Panc1 (cell line): Measurements from ENCODE around the gene PRKACA. TPM values are rescaled to one million over a fixed set of nuclear protein-coding genes. Genes with fewer than 3 reads are reported as not detected.

Experiments used
- ATAC-seq: fragments of 200-7000 bp; cut with Tn5 transposase; 2 replicates; pipeline ENCODE4 v1.9.1; 2020; ENCODE audit warnings: mild to moderate bottlenecking, moderate library complexity
- BruUV-seq: library from RNA; stranded (reverse); fragments of 400-500 nt; replicated peaks from 2 replicates; lab custom pipeline; 2021; lab: Mats Ljungman, UMichigan
- CTCF ChIA-PET: fragments of 300-600 bp; sonication (Branson Sonifier 250); formaldehyde crosslinking; loops from one replicate; lab custom pipeline; 2022; ENCODE audit warnings: antibody characterized with exemption; lab: Charles Lee
- POLR2A ChIA-PET: fragments of 300-600 bp; sonication (Branson Sonifier 250); formaldehyde crosslinking; loops from one replicate; lab custom pipeline; 2022; ENCODE audit warnings: antibody characterized with exemption; lab: Charles Lee
- DNase-seq: peaks from one replicate; pipeline ENCODE4 v3.0.0-alpha.2; 2010; ENCODE audit warnings: low read depth, low spot score
- H3K27ac ChIP-seq: 2 replicates; pipeline ENCODE4 v1.5.1; 2011; ENCODE audit warnings: mild to moderate bottlenecking, low read length, inconsistent platforms
- H3K27me3 ChIP-seq: fragments of 200-500 bp; sonication (Bioruptor generic); 2 replicates; pipeline ENCODE4 v1.6.0; 2014; ENCODE audit warnings: low read length, inconsistent platforms; ENCODE audit not compliant: control insufficient read depth, insufficient read depth
- H3K36me3 ChIP-seq: fragments of 200-500 bp; sonication (Bioruptor generic); 2 replicates; pipeline ENCODE4 v1.5.1; 2014; ENCODE audit warnings: inconsistent platforms, mild to moderate bottlenecking, low read length, moderate library complexity; ENCODE audit not compliant: control insufficient read depth, insufficient read depth
- H3K4me1 ChIP-seq: 2 replicates; pipeline ENCODE4 v1.5.1; 2011; ENCODE audit warnings: inconsistent platforms, mild to moderate bottlenecking, low read length, moderate library complexity; ENCODE audit not compliant: control insufficient read depth, insufficient read depth
- H3K4me3 ChIP-seq, 2 experiments: 2 replicates each; pipeline ENCODE4 v1.5.1; 2011 to 2012; ENCODE audit warnings: low read depth in 2 of 2, low read length in 2 of 2, mild to moderate bottlenecking in 2 of 2, inconsistent platforms in 1 of 2, moderate library complexity in 1 of 2
- H3K9me3 ChIP-seq: fragments of 200-500 bp; sonication (Bioruptor generic); 2 replicates; pipeline ENCODE4 v1.5.1; 2014; ENCODE audit warnings: low read depth, mild to moderate bottlenecking, inconsistent platforms, low read length, moderate library complexity; ENCODE audit not compliant: control insufficient read depth, insufficient read depth
- CTCF ChIP-seq: fragments of 450-650 bp; IDR thresholded peaks from 2 replicates; pipeline ENCODE4 v1.5.1; 2017; ENCODE audit warnings: mild to moderate bottlenecking
- POLR2AphosphoS5 ChIP-seq: IDR thresholded peaks from 2 replicates; pipeline ENCODE4 v1.6.1; 2012; ENCODE audit warnings: mild to moderate bottlenecking, low read depth, low read length, moderate library complexity
- REST ChIP-seq, 2 experiments: IDR thresholded peaks; 2 replicates each; pipeline ENCODE4 v1.6.1; 2011 to 2012; ENCODE audit warnings: low read depth in 2 of 2, control low read depth in 1 of 2, low read length in 1 of 2, mild to moderate bottlenecking in 1 of 2, moderate library complexity in 1 of 2; ENCODE audit not compliant: insufficient read depth in 1 of 2
- SIN3A ChIP-seq: IDR thresholded peaks from 2 replicates; pipeline ENCODE4 v1.6.1; 2012; ENCODE audit warnings: low read depth, mild to moderate bottlenecking, low read length, moderate library complexity, borderline replicate concordance; ENCODE audit not compliant: insufficient read depth
- TCF7L2 ChIP-seq: IDR thresholded peaks from 2 replicates; pipeline ENCODE4 v1.6.1; 2011; ENCODE audit warnings: mild to moderate bottlenecking, low read depth, low read length, inconsistent platforms
- in situ Hi-C: cut with HindIII; loops from 2 replicates; pipeline ENCODE4 v1.10.0; 2016; ENCODE audit warnings: low sequenced_read_pairs, low pct_unique_long_range_greater_than_20kb
- intact Hi-C: fragments of 100-400 bp; cut with micrococcal nuclease; formaldehyde crosslinking; loops from one replicate; pipeline ENCODE4 v1.10.0; 2022; ENCODE audit not compliant: unreplicated experiment
- total RNA-seq: library from RNA; stranded (reverse); gene quantifications from one replicate; pipeline ENCODE4 v1.2.1, GENCODE V29; 2021; ENCODE audit not compliant: unreplicated experiment

Gene PRKACA
- total RNA-seq, 1 experiment from 2014 or later, result 70.8 TPM

GRCh38 chr19:14070268-14071050, 47.1 kb downstream of the PRKACA start:
- no peaks in the 10 kb centered on the region for H3K4me1 ChIP-seq
- ChIA-PET POLR2A (interaction anchor here (0.6 kb wide), 1 partner anchor 61 kb away, joined by 5 read pairs; no protein-coding TSS in a partner anchor), CTCF (interaction anchor here (0.6 kb wide), 1 partner anchor 10 kb away, joined by 3 read pairs; no protein-coding TSS in a partner anchor)
- in situ Hi-C loops, result no loop called here
- intact Hi-C loops, result no loop called here
- no peaks in the 10 kb centered on the region for H3K9me3 ChIP-seq
- DNase-seq, result no peak
- H3K36me3 ChIP-seq, result no peaks in the 10 kb centered on the region; the same call in 1 of the 2 replicates
- no peak overlapping the region for H3K27ac ChIP-seq
- TF ChIP-seq POLR2AphosphoS5, result no peak
- no peak for TF ChIP-seq TCF7L2
- no peak for TF ChIP-seq CTCF
- no peak for TF ChIP-seq REST (IDR thresholded peaks at IDR 0.05; ENCODE audit: insufficient read depth in 1 of 2, low read depth in 2 of 2, low read length in 1 of 2)
- no peak for TF ChIP-seq SIN3A
- ATAC-seq, result no peak
- no peaks in the 10 kb centered on the region for H3K27me3 ChIP-seq
- no peak overlapping the region for H3K4me3 ChIP-seq
- no TSS peak for BruUV-seq

- intact Hi-C loops (no loop called here), in situ Hi-C loops (no loop called here)
- POLR2A ChIA-PET, result no interaction called here
- H3K27ac ChIP-seq, result no peak overlapping the region
- no TSS peak for BruUV-seq
- ATAC-seq (no peak), DNase-seq (no peak)
- H3K9me3 ChIP-seq, result no peaks in the 10 kb centered on the region
- no peaks in the 10 kb centered on the region for H3K4me1 ChIP-seq
- H3K4me3 ChIP-seq, result no peak overlapping the region
- TF ChIP-seq SIN3A, result no peak
- no peak for TF ChIP-seq TCF7L2
- no peak for TF ChIP-seq REST (IDR thresholded peaks at IDR 0.05; ENCODE audit: insufficient read depth in 1 of 2, low read depth in 2 of 2, low read length in 1 of 2)
- TF ChIP-seq CTCF, result no peak
- no peak for TF ChIP-seq POLR2AphosphoS5
- no peaks in the 10 kb centered on the region for H3K36me3 ChIP-seq
- no peaks in the 10 kb centered on the region for H3K27me3 ChIP-seq
- CTCF ChIA-PET, result no interaction called here
Measured at GRCh38 chr19:14066134-14066533, 51.4 kb downstream of the PRKACA start.
